Measurements from ENCODE around the gene ZNF672. TPM values are rescaled to one million over a fixed set of nuclear protein-coding genes. Genes with fewer than 3 reads are reported as not detected.

Gene ZNF672
- total and polyA plus RNA-seq, 2 of the 13 experiments (the other 11 are each of a cell fraction or from before 2014, with no cell fraction given), result 17.2 to 22.9 TPM

GRCh38 chr1:248872752-248873408, 34.9 kb downstream of the ZNF672 start (continued):
- peak; percentile 17; the same call in 1 of the 2 replicates for TF ChIP-seq FOXO1 (CRISPR knock-in tag; IDR thresholded peaks at IDR 0.05)
- TF ChIP-seq RFX5 (IDR thresholded peaks at IDR 0.05; ENCODE audit: low read depth, low read length), result no peak
- no peak for TF ChIP-seq ZBTB44 (CRISPR knock-in tag; IDR thresholded peaks at IDR 0.05)
- no peak for TF ChIP-seq ZNF3 (CRISPR knock-in tag; IDR thresholded peaks at IDR 0.05)
- no peak for TF ChIP-seq PRDM15 (CRISPR knock-in tag; IDR thresholded peaks at IDR 0.05)
- TF ChIP-seq ZFP90 (CRISPR knock-in tag; IDR thresholded peaks at IDR 0.05; ENCODE audit: borderline replicate concordance), result no peak
- TF ChIP-seq CC2D1A (CRISPR knock-in tag; IDR thresholded peaks at IDR 0.05), result no peak
- no peak for TF ChIP-seq NR2F1 (CRISPR knock-in tag; IDR thresholded peaks at IDR 0.05)
- no peak for TF ChIP-seq FLYWCH1 (CRISPR knock-in tag; IDR thresholded peaks at IDR 0.05)
- 0 out of 2 replicates have a peak, but pooled peaks have one; percentile 20 for TF ChIP-seq KLF12 (CRISPR knock-in tag; IDR thresholded peaks at IDR 0.05; ENCODE audit: borderline replicate concordance)
- TF ChIP-seq PRPF4 (IDR thresholded peaks at IDR 0.05; ENCODE audit: low read depth, low read length, poor library complexity, severe bottlenecking), result no peak
- TF ChIP-seq PAWR (CRISPR knock-in tag; IDR thresholded peaks at IDR 0.05; ENCODE audit: borderline replicate concordance), result no peak
- TF ChIP-seq MXD1 (CRISPR knock-in tag; IDR thresholded peaks at IDR 0.05), result no peak
- TF ChIP-seq HOXA9 (CRISPR knock-in tag; IDR thresholded peaks at IDR 0.05; ENCODE audit: borderline replicate concordance), result peak; percentile 12; the same call in 1 of the 2 replicates
- TF ChIP-seq, protein P1, sequence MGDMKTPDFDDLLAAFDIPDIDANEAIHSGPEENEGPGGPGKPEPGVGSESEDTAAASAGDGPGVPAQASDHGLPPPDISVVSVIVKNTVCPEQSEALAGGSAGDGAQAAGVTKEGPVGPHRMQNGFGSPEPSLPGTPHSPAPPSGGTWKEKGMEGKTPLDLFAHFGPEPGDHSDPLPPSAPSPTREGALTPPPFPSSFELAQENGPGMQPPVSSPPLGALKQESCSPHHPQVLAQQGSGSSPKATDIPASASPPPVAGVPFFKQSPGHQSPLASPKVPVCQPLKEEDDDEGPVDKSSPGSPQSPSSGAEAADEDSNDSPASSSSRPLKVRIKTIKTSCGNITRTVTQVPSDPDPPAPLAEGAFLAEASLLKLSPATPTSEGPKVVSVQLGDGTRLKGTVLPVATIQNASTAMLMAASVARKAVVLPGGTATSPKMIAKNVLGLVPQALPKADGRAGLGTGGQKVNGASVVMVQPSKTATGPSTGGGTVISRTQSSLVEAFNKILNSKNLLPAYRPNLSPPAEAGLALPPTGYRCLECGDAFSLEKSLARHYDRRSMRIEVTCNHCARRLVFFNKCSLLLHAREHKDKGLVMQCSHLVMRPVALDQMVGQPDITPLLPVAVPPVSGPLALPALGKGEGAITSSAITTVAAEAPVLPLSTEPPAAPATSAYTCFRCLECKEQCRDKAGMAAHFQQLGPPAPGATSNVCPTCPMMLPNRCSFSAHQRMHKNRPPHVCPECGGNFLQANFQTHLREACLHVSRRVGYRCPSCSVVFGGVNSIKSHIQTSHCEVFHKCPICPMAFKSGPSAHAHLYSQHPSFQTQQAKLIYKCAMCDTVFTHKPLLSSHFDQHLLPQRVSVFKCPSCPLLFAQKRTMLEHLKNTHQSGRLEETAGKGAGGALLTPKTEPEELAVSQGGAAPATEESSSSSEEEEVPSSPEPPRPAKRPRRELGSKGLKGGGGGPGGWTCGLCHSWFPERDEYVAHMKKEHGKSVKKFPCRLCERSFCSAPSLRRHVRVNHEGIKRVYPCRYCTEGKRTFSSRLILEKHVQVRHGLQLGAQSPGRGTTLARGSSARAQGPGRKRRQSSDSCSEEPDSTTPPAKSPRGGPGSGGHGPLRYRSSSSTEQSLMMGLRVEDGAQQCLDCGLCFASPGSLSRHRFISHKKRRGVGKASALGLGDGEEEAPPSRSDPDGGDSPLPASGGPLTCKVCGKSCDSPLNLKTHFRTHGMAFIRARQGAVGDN (CRISPR knock-in tag; IDR thresholded peaks at IDR 0.05), result peak; percentile 96
- TF ChIP-seq, protein P2, sequence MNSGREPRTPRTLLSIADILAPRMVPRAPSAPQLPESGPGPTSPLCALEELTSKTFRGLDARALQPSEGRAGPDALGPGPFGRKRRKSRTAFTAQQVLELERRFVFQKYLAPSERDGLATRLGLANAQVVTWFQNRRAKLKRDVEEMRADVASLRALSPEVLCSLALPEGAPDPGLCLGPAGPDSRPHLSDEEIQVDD (CRISPR knock-in tag; IDR thresholded peaks at IDR 0.05; ENCODE audit: borderline replicate concordance), result no peak
- no peak for TF ChIP-seq EED (CRISPR knock-in tag; IDR thresholded peaks at IDR 0.05)
- TF ChIP-seq ZNF562 (CRISPR knock-in tag; IDR thresholded peaks at IDR 0.05; ENCODE audit: borderline replicate concordance), result no peak

Data from HepG2 (cell line).